ENCODE measurements around the gene PODXL.
"Not testable (repeated sequence)": the region's sequence is repeated elsewhere in the genome, so short reads cannot be mapped to it uniquely, and the experiment has no call there.

GRCh38 chr7:131462715-131463114 lies 93.7 kb downstream of the PODXL start:
- TF ChIP-seq CTCF, POLR2A, POLR2AphosphoS5 (IDR thresholded peaks at IDR 0.05): not testable (repeated sequence)
